WTC11 (cell line): ENCODE results near the gene NCBP2. TPM values are rescaled to one million over a fixed set of nuclear protein-coding genes. Genes with fewer than 3 reads are reported as not detected.

Experiments used
- ATAC-seq: fragments of 200-7000 bp; cut with Tn5 transposase; 2 replicates; pipeline ENCODE4 v1.10.0; 2021; ENCODE audit warnings: mild to moderate bottlenecking, moderate library complexity
- CTCF ChIA-PET: fragments of 300-600 bp; sonication (Branson Sonifier 250); formaldehyde crosslinking; loops from one replicate; lab custom pipeline; 2021; ENCODE audit warnings: antibody characterized with exemption; lab: Charles Lee
- POLR2A ChIA-PET: fragments of 350-600 bp; sonication (Branson Sonifier 250); formaldehyde crosslinking; loops from one replicate; lab custom pipeline; 2021; ENCODE audit warnings: antibody characterized with exemption; lab: Charles Lee
- DNase-seq: peaks from one replicate; pipeline ENCODE4 v3.0.0; 2021; ENCODE audit warnings: low spot score
- H3K27ac Mint-ChIP-seq: 2 replicates; pipeline ENCODE4 v1.8.0; 2021; ENCODE audit warnings: mixed read lengths
- H3K27me3 Mint-ChIP-seq: 2 replicates; pipeline ENCODE4 v1.8.0; 2021; ENCODE audit warnings: low read depth, mild to moderate bottlenecking, moderate library complexity, mixed read lengths
- H3K36me3 Mint-ChIP-seq: 2 replicates; pipeline ENCODE4 v1.8.0; 2021; ENCODE audit warnings: mixed read lengths
- H3K4me1 Mint-ChIP-seq: 2 replicates; pipeline ENCODE4 v1.8.0; 2022; ENCODE audit warnings: mixed read lengths
- H3K4me3 Mint-ChIP-seq: 2 replicates; pipeline ENCODE4 v1.8.0; 2021; ENCODE audit warnings: mild to moderate bottlenecking, moderate library complexity, mixed read lengths
- H3K9me3 Mint-ChIP-seq: 2 replicates; pipeline ENCODE4 v1.8.0; 2021; ENCODE audit warnings: mixed read lengths
- ATF1 ChIP-seq: sonication (generic); formaldehyde crosslinking; IDR thresholded peaks from 2 replicates; pipeline ENCODE4 v1.8.1; 2023; ENCODE audit warnings: mild to moderate bottlenecking, moderate library complexity, missing genetic modification reagents
- JUN ChIP-seq: sonication (generic); formaldehyde crosslinking; IDR thresholded peaks from 2 replicates; pipeline ENCODE4 v1.8.0; 2023; ENCODE audit warnings: mild to moderate bottlenecking, missing genetic modification reagents
- MXD4 ChIP-seq: fragments of 250-450 bp; sonication (Bioruptor Pico); IDR thresholded peaks from 2 replicates; pipeline ENCODE4 v1.8.0; 2021; ENCODE audit warnings: mild to moderate bottlenecking, moderate library complexity, borderline replicate concordance
- NR2C2 ChIP-seq: sonication (generic); formaldehyde crosslinking; IDR thresholded peaks from 2 replicates; pipeline ENCODE4 v1.8.0; 2022; ENCODE audit warnings: mild to moderate bottlenecking, missing genetic modification reagents
- RELA ChIP-seq: sonication (generic); formaldehyde crosslinking; IDR thresholded peaks from 2 replicates; pipeline ENCODE4 v1.8.1; 2022; ENCODE audit warnings: missing genetic modification reagents, mild to moderate bottlenecking, borderline replicate concordance
- TEAD4 ChIP-seq: sonication (generic); formaldehyde crosslinking; IDR thresholded peaks from 2 replicates; pipeline ENCODE4 v1.8.0; 2022; ENCODE audit warnings: mild to moderate bottlenecking, missing genetic modification reagents
- total RNA-seq: library from RNA; stranded (reverse); gene quantifications from 3 replicates; pipeline ENCODE4 v1.2.3, GENCODE V29; 2021
- TF ChIP-seq, protein P1 (sequence below): sonication (generic); formaldehyde crosslinking; IDR thresholded peaks from 2 replicates; pipeline ENCODE4 v1.8.0; 2023; ENCODE audit warnings: missing genetic modification reagents, mild to moderate bottlenecking, borderline replicate concordance
- TF ChIP-seq, protein P2 (sequence below): fragments of 250-450 bp; sonication (Bioruptor Pico); IDR thresholded peaks from 2 replicates; pipeline ENCODE4 v1.8.0; 2021; ENCODE audit warnings: mild to moderate bottlenecking
- TF ChIP-seq, protein P3 (sequence below): sonication (generic); formaldehyde crosslinking; conservative IDR thresholded peaks from 2 replicates; pipeline ENCODE4 v1.8.1; 2023; ENCODE audit warnings: mild to moderate bottlenecking, low read depth, missing genetic modification reagents, moderate library complexity
- TF ChIP-seq, protein P4 (sequence below): sonication (generic); formaldehyde crosslinking; IDR thresholded peaks from 2 replicates; pipeline ENCODE4 v1.8.0; 2022; ENCODE audit warnings: mild to moderate bottlenecking, missing genetic modification reagents

Gene NCBP2
- total RNA-seq, 1 experiment from 2014 or later, result 96.9 TPM

DNA sequence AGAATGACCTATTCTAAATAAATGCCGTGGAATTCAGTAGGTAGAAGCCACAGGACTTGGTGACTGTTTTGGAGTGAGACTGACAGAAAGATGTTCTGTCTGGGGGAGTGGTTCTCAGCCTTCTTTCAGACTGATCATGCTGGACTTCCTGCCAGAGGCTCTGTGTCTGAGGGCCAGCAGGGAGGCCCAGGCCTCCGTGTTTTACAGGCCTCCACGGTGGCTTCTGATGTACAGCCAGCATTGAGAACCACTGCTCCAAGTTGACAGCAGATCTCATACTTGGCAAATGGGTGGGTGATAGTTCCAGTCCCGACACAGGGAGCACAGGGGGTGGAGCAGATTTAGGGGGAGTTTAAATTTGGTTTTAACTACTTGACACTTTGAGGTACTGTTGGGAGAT lies 33.0 kb upstream of the NCBP2 start (continued):
- TF ChIP-seq, protein P1, sequence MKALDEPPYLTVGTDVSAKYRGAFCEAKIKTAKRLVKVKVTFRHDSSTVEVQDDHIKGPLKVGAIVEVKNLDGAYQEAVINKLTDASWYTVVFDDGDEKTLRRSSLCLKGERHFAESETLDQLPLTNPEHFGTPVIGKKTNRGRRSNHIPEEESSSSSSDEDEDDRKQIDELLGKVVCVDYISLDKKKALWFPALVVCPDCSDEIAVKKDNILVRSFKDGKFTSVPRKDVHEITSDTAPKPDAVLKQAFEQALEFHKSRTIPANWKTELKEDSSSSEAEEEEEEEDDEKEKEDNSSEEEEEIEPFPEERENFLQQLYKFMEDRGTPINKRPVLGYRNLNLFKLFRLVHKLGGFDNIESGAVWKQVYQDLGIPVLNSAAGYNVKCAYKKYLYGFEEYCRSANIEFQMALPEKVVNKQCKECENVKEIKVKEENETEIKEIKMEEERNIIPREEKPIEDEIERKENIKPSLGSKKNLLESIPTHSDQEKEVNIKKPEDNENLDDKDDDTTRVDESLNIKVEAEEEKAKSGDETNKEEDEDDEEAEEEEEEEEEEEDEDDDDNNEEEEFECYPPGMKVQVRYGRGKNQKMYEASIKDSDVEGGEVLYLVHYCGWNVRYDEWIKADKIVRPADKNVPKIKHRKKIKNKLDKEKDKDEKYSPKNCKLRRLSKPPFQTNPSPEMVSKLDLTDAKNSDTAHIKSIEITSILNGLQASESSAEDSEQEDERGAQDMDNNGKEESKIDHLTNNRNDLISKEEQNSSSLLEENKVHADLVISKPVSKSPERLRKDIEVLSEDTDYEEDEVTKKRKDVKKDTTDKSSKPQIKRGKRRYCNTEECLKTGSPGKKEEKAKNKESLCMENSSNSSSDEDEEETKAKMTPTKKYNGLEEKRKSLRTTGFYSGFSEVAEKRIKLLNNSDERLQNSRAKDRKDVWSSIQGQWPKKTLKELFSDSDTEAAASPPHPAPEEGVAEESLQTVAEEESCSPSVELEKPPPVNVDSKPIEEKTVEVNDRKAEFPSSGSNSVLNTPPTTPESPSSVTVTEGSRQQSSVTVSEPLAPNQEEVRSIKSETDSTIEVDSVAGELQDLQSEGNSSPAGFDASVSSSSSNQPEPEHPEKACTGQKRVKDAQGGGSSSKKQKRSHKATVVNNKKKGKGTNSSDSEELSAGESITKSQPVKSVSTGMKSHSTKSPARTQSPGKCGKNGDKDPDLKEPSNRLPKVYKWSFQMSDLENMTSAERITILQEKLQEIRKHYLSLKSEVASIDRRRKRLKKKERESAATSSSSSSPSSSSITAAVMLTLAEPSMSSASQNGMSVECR (CRISPR knock-in tag), result no peak
- TF ChIP-seq NR2C2 (CRISPR knock-in tag) (no peak), JUN (CRISPR knock-in tag) (no peak), MXD4 (CRISPR knock-in tag) (no peak)
- TF ChIP-seq, all 79 proteins: peak for 0

DNA sequence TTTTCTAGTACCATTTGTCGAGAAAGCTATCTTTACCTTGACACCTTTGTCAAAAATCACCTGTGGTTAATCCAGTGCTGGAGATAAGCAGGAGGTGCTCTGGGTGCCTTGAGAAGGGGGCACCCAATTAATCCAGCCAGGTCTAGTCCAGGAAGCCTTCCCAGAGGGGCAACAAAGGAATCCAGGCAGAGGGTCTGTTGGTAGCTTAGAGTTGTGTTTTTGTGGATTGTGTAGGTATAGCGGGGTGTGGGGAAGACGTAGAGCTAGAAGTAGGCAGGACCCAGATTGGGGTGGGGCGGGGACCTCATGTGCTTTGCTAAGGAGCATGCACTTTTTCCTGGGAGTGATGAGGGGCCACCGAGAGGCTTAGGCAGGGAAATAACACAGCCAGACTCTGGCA lies 32.3 kb upstream of the NCBP2 start:
- ChIA-PET CTCF (no interaction called here), POLR2A (no interaction called here)
- ATAC-seq (no peak), DNase-seq (no peak)
- Mint-ChIP-seq H3K4me3 (no peak overlapping the region), H3K27me3 (peaks cover 31% of the 10 kb centered on the region), H3K4me1 (peaks cover 4% of the 10 kb centered on the region; the same call in 1 of the 2 replicates), H3K27ac (no peak overlapping the region), H3K9me3 (peaks cover 3% of the 10 kb centered on the region; the same call in 1 of the 2 replicates), H3K36me3 (peaks cover 3% of the 10 kb centered on the region; the same call in 1 of the 2 replicates)
- no peak for TF ChIP-seq TEAD4
- no peak for TF ChIP-seq MXD4 (CRISPR knock-in tag)
- TF ChIP-seq ATF1, result no peak
- TF ChIP-seq, protein P2, sequence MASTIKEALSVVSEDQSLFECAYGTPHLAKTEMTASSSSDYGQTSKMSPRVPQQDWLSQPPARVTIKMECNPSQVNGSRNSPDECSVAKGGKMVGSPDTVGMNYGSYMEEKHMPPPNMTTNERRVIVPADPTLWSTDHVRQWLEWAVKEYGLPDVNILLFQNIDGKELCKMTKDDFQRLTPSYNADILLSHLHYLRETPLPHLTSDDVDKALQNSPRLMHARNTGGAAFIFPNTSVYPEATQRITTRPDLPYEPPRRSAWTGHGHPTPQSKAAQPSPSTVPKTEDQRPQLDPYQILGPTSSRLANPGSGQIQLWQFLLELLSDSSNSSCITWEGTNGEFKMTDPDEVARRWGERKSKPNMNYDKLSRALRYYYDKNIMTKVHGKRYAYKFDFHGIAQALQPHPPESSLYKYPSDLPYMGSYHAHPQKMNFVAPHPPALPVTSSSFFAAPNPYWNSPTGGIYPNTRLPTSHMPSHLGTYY (CRISPR knock-in tag), result no peak
- TF ChIP-seq, protein P3, sequence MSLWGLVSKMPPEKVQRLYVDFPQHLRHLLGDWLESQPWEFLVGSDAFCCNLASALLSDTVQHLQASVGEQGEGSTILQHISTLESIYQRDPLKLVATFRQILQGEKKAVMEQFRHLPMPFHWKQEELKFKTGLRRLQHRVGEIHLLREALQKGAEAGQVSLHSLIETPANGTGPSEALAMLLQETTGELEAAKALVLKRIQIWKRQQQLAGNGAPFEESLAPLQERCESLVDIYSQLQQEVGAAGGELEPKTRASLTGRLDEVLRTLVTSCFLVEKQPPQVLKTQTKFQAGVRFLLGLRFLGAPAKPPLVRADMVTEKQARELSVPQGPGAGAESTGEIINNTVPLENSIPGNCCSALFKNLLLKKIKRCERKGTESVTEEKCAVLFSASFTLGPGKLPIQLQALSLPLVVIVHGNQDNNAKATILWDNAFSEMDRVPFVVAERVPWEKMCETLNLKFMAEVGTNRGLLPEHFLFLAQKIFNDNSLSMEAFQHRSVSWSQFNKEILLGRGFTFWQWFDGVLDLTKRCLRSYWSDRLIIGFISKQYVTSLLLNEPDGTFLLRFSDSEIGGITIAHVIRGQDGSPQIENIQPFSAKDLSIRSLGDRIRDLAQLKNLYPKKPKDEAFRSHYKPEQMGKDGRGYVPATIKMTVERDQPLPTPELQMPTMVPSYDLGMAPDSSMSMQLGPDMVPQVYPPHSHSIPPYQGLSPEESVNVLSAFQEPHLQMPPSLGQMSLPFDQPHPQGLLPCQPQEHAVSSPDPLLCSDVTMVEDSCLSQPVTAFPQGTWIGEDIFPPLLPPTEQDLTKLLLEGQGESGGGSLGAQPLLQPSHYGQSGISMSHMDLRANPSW (CRISPR knock-in tag), result no peak

DNA sequence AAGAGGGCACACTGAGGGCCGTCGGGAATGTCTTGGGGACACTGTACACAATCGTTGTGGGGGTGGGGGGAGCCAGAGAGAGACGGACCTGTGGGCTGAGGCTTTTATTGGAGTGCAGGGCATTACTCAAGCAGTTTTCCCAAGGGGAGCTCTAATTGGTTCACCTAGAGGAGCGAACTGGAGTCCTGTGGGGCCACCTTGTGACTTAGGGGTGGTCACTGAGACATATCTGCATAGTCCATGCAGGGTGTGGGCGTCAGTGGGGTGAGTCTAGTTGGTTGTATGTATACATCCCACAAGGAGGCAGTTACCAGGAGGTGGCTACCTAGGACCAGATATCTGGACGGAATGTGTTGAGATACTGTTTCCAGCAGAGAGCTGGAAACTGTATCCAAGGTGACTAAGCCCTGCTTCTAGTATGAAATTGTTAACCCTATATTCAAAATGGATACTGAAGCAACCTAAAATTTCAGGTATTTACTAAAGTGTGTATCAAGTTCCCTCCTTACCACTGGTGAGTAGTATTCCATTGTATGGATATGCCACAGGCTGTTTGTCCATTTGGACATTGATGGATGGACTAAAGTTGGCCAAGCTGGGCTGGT lies 28.9 kb upstream of the NCBP2 start:
- POLR2A ChIA-PET, result no interaction called here
- DNase-seq (no peak), ATAC-seq (no peak)
- Mint-ChIP-seq H3K4me1 (peaks cover 10% of the 10 kb centered on the region), H3K27me3 (peaks cover 49% of the 10 kb centered on the region), H3K36me3 (peaks cover 3% of the 10 kb centered on the region; the same call in 1 of the 2 replicates), H3K9me3 (peaks cover 3% of the 10 kb centered on the region; the same call in 1 of the 2 replicates), H3K4me3 (no peak overlapping the region), H3K27ac (no peak overlapping the region)
- TF ChIP-seq RELA, result no peak
- TF ChIP-seq, protein P4, sequence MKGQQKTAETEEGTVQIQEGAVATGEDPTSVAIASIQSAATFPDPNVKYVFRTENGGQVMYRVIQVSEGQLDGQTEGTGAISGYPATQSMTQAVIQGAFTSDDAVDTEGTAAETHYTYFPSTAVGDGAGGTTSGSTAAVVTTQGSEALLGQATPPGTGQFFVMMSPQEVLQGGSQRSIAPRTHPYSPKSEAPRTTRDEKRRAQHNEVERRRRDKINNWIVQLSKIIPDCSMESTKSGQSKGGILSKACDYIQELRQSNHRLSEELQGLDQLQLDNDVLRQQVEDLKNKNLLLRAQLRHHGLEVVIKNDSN (CRISPR knock-in tag), result no peak
- CTCF ChIA-PET, result interaction anchor here (1.1 kb wide), 1 partner anchor 23 kb away, joined by 3 read pairs; no protein-coding TSS in a partner anchor
